NCI-H510A (cell line): ENCODE results near the gene FBXO44.

Source experiments
- DNase-seq: peaks from one replicate; lab custom pipeline; 2025; lab: John Stamatoyannopoulos, UW

FBXO44 gene

GRCh38 chr1:11690397-11691301 lies 36.0 kb downstream of the FBXO44 start:
- peak; percentile 75 for DNase-seq

GRCh38 chr1:11691302-11691914 lies 36.7 kb downstream of the FBXO44 start, which contains the start of gene DRAXIN:
DRAXIN (plus strand) TSS chr1:11691710; CDS start chr1:11706259, 14,549 bp downstream.
- DNase-seq = peak; percentile 83

GRCh38 chr1:11691928-11692711 lies 37.4 kb downstream of the FBXO44 start:
- DNase-seq = no peak

- no peak for DNase-seq
Measured at GRCh38 chr1:11693024-11693590, 38.4 kb downstream of the FBXO44 start.

- DNase-seq = no peak
Measured at GRCh38 chr1:11693917-11694316, 39.2 kb downstream of the FBXO44 start.

- DNase-seq = no peak
Measured at GRCh38 chr1:11695861-11696260, 41.2 kb downstream of the FBXO44 start.

- no peak for DNase-seq
Measured at GRCh38 chr1:11697188-11697892, 42.7 kb downstream of the FBXO44 start.

- no peak for DNase-seq
Measured at GRCh38 chr1:11697893-11698210, 43.2 kb downstream of the FBXO44 start.

GRCh38 chr1:11700601-11701467 lies 46.2 kb downstream of the FBXO44 start:
- DNase-seq = no peak

- no peak for DNase-seq
Measured at GRCh38 chr1:11701551-11701961, 46.9 kb downstream of the FBXO44 start.

- DNase-seq = no peak
Measured at GRCh38 chr1:11701981-11702803, 47.5 kb downstream of the FBXO44 start.

- no peak for DNase-seq
Measured at GRCh38 chr1:11703357-11704193, 48.9 kb downstream of the FBXO44 start.

GRCh38 chr1:11704194-11704529 lies 49.5 kb downstream of the FBXO44 start:
- no peak for DNase-seq

- DNase-seq = no peak
Measured at GRCh38 chr1:11704691-11705475, 50.2 kb downstream of the FBXO44 start.

- no peak for DNase-seq
Measured at GRCh38 chr1:11705596-11705995, 50.9 kb downstream of the FBXO44 start.

GRCh38 chr1:11706292-11706691 lies 51.6 kb downstream of the FBXO44 start:
- DNase-seq = no peak

- DNase-seq = peak; percentile 89
Measured at GRCh38 chr1:11707621-11708276, 53.1 kb downstream of the FBXO44 start.
